ENCODE data around the gene PITX2.

Gene PITX2

DNA sequence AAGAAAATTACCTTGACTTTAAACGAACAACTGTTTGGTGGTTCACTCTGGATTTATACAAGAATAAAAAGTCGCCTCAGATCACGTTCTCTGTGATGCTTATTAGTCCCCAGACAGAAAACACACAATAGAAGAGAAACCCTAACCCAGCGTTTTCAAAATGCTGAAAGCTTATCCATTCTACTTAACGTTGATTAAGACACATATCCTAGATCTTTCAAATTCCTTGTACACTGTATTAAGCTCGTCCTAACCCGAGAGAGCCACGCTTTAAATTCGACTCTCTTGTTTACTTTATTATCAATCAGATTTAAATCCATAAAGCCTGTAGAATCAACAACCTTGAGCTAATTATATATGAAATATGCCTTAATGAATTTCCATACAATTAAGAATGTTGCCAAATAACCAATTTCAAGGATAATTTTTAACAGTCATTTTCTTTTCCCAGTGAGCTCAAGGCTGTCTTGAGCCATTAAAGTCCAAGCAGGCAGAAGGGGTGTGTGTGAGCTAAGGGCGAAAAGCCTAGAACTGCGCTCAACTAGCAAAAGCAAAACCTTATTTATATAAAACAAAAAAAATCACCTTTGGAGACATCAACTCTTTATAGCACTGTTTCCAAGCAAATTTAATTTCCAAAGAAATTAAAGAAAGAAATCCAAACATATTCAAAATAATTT is 981 bp upstream of the PITX2 start:
- no peak for DNase-seq (ENCODE audit: low read depth)

DNA sequence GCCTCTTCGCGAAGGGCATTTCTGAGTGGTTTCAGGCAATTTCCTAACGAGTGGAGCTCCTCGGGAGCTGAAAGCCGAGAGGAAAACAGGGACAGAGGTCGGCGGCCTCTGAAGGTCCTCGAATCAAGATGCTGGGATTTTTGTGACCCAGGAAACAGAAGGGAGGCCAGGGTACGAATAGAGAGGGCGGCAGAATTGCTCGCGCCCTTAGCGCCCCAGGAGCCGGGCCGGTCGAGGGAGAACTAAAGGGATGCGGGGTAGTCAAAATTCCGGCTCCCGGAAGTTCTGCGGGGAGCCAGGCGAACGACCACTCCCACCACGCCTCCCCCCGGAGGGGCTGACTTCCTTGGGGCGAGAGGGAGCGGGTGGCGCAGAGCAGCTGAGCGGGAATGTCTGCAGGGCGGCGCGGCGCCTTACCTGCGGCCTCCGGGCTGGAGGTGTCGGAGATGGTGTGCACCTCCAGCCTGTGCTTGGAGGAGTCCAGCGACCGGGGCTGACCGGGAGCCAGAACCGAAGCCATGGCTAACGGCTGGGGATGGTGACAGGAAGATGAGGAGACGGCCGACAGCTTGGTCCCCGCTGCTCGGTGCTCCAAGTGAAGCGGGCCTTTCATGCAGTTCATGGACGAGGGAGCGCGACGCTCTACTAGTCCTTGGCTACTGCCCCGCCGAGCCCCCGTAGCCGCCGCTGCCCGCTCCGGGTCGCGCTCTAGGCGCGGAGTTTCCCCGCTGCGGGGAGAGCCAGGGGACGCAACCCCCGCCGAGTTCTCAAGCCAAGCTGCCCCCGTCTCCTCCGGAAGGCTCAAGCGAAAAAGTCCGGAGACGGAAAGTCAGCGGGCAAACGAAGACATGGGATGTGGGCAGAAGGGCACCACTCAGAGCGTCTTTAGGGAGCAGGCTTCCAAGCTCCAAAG is 782 bp downstream of the PITX2 start:
- no peak for DNase-seq (ENCODE audit: low read depth)

DNA sequence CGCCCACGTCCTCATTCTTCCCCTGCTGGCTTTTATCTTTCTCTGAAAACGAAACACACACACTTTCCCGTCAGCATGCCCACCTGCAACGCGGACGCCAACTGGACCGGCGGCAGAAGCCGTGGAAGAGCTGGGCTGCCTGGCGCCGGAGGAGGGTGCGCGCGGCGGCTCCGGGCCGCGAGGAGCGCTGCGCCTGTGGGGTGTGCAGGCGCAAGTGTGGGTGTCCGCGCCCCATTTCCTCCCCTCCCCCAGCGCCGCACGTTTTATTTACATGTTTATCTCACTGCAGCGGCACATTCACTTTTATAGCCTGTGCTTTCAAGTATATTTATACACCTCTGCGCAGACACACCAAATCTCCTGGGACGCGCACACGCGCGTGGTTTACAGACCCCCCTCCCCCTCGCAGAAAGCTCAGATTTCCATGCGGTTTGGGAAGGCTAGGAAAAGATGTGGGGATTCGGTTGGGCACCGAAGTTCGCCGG is 1.5 kb downstream of the PITX2 start:
- DNase-seq (ENCODE audit: low read depth), result no peak

DNA sequence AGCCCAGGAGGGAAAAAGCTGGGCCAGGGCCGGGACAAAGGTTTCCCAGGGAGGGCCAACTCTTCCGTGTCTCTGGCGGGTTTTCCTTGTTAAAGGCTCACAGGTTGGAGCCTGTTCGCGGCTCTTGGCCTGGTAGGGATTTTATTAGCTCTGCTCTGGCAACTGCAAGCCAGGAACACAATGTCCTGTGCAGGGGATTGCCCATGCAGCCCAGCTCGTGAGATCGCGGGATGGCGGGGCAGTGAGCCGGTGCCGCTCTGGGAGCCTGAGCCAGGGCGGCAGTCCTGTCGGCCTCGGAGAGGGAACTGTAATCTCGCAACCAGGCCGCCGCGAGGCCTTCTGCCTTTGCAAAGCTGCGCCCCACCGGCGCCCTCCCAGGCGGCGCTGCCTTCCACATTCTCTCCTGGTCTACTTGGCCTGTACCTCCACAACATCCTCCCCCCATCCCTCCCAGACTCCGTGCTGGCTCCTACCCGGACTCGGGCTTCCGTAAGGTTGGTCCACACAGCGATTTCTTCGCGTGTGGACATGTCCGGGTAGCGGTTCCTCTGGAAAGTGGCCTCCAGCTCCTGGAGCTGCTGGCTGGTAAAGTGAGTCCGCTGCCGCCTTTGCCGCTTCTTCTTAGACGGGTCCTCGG is 2.1 kb downstream of the PITX2 start:
- no peak for DNase-seq (ENCODE audit: low read depth)

DNA sequence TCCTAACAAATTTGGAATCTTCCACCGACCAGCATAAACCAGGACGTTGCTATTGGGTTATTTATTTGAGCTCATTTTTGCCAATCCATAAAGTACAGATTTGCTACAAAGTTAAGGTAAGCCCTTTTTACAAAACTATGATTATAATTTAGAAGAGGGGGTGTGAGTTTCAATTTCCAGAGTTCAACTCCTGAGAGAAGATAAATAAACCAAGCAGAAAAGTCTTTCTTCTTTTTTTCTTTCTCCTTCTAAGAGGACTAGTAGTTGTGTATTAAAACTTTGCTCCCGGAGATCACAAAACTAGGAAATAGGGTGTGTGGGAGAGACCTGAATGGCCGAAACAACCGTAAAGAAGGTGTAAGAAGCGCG is 2.6 kb downstream of the PITX2 start:
- DNase-seq (ENCODE audit: low read depth), result no peak

DNA sequence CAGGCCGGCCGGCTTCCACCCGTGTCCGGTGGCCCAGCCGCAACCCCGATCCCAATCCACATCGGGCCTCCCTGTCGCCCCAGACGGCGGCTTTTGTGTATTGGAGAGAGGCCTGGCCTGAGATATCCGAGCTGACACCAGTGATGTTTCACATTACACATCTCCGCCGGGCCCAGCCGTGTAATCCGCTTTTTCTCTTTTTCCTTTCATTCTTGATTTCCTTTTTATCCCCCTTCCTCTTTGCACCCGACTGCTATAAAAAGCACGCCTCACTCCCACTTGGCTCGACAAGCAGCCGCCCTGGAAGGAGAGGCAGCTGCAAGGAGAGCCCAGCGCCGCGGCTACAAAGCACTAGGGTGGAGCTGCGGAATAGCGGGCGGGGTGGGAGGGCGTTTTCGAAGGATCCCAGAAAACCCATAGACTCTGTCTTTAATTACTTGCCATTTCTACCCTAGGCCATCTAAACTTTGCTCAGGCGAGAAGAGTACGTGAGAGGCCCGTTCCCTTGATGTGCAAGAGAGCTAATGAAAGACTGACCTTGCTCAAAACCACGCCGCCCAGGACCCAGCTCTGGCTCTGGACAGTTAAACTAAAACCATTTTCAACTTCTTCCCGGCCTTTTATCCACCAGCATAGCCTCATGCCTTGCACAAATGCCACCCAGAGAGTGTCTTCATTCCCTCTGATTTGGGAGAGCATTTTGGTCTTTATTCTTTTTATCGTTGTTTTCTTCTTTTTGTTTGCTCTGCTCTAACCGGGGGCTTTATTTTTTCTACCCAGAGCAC is 3.2 kb downstream of the PITX2 start:
- DNase-seq (ENCODE audit: low read depth), result no peak

DNA sequence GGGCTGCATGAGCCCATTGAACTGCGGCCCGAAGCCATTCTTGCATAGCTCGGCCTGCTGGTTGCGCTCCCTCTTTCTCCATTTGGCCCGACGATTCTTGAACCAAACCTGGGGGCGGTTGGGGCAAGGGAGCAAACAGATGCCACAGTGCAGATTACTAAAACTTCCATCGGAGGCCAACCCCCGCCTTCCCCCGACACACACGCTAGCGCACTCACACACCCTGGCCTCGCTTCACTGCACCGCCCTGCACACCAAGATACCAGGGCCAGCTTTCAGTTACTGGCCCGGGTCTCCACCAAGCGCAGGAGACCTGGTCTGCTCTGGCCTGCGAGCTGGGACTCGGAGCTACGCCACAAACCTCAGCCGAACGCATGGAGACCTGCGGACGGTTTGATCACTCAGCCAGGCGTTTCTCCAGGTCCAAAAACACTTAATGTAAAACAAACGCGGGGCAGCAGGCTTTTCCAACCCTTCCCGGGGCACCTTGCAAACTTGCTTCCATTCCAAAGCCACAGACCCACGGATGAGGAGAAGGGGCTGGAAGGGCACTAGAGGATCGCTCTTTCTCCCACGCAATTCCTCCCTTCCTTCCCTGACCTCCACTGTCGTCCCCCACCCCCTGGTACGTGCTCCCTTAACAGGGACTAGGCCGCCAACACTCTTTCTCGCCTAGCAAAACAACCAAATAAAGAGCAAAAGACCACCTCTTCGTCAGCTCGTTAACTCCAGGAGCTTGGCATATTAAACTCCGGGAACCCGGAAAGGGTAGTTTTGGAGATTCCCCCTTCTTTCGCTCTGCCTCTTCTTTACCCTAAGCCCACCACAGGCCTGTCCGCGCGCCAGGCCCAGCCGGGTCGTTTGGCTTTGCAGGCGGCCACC is 4.1 kb downstream of the PITX2 start:
- no peak for DNase-seq (ENCODE audit: low read depth)

DNA sequence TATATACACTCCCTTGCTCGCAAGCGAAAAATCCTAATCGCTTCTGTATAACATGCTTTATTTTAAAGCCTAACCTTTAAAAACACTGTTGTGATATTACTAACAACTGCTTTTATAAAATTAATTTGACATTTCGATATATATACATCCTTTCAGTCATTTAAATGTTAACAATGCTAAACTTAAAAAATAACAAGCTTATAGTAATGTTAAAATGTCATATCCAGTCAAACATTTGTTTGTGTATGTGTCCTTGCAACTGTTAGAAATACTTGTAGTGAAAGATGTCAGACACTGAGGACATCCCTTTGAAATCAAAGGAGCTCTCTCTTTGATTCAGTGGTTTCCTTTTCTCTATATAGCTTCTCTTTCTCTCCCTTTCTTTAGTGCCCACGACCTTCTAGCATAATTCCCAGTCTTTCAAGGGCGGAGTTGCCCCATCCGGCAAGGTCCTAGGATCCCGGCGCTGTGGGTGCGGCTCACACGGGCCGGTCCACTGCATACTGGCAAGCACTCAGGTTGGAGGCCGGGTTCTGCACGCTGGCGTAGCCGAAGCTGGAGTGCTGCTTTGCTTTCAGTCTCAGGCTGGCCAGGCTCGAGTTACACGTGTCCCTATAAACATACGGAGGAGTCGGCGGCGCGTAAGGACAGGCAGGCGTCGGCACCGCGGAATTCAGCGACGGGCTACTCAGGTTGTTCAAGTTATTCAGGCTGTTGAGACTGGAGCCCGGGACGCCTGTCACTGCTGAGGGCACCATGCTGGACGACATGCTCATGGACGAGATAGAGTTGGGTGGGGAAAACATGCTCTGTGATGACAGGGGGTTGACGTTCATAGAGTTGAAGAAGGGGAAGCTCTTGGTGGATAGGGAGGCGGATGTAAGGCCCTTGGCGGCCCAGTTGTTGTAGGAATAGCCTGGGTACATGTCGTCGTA is 5.0 kb downstream of the PITX2 start:
- no peak for DNase-seq (ENCODE audit: low read depth)

DNA sequence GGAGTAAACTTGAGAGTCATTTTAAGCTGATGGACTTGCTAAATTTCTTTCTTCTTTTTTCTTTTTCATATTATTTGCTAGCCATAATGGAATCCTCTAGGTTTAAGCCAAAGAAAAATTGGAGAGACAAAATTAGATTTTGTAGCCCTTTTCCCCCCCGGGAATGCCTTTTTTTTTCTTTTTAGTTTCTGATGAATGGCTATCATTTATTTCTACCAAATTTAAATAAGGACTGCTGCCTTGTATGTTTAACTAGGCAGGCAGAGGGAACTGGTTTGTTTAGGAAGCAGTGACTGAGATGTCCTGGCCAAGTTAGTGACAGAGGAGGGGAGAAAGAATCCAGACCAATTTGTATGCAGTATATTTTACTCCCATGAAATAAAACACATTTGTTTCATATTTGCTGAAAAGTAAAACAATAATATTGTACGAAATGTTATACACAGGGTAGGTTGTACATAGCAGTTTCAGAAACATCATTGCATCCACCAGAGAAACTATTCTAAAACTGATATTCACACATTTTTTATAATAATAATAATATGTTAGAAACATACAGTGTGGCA is 5.7 kb downstream of the PITX2 start:
- DNase-seq (ENCODE audit: low read depth), result no peak

DNA sequence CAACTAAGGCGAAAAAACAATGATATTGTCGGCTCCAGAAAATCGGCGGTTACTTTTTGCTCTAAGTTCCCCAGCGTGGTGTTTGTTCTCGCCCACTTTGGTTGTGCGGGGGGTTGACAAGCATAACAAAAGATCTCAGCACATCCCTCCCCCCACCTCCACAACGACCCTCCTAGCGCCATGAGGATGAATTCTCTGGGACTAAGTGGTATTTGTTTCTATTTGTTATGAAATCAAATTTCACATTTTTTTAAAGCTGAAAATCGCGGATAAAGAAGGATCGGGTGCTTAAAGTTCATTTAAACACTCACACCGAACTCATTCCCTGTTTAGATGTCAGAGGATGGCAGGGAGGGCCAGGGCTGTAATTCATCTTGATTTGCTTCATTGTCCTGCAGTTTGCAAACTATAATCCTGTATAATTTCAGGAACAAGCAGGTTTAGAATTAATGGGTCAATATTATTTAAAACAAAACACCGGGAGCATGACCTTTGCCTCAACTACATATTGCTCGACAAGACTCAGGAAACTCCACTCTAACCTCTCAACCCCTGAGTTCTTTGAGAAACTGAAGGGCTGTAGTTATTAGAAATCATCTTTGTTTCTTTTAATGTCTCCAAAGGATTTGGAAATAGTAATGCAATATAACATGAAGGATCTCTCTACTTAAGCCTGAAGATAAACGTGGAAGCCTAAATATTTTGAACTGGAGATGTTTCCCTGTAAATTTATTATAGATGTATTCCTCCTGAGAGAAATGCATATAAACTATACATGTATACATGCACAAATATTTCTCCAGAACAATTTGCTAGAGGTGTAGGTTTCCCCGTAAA is 6.4 kb downstream of the PITX2 start:
- no peak for DNase-seq (ENCODE audit: low read depth)

DNA sequence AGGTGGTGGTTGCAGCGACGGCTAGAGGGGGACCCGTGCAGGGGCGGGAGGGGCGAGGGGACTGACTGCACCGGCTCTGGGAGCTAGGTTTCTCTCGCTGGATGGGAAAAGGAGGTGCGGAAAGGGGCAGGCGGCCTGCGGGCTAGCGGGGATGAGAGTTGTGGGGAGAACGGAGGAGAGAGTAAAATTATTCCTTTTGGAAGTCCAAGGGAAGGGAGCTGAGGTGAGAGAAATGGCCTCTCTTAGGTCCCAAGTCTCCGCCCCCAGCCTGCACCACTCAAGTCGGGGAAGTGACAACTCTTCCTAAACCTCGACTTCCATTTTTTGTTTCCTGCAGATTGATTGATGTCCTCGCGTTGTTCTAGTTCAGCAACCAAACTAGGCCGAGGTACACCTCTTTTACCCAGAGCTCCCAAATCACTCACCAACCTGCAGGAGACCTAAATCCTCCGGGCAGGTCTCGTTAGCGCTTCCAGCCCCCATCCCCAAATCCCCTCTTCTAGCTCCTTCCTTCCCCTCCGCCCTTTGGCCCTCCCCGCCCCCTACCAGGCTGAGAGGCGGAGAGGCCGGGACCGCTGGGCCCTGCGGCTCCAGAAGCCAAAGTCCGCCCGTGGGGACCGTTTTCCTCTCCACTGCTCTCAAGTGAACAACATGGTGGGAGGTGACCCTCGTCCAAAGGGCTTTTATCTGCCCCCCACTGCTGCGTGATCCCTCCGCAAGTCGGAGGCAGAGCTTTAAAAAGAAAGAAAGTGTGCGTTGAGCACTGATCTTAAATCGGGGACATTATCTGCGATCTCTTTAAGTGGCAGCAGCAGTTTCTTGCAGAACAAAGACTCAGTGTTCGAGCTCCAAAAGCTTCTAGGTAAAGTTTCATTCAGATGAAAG is 7.3 kb downstream of the PITX2 start:
- no peak for DNase-seq (ENCODE audit: low read depth)

DNA sequence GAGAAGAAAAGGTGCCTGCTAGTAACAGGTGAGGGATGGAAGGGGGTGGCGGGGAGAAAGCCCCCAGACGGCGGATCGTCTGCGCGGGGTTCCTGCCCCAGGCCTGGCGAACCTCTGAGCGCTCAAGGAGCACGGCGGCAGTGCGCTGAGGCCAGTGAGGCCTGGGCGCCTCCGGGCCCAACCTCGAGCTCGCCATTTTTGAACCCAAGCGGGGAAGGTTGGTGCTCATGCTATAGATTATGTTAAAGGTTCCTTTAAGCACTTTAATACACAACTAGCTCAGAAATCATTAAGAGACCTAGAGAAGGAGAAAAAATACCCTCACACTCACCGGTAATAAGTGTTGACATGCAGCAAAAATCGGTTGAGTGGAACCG is 7.9 kb downstream of the PITX2 start:
- DNase-seq (ENCODE audit: low read depth), result no peak

DNA sequence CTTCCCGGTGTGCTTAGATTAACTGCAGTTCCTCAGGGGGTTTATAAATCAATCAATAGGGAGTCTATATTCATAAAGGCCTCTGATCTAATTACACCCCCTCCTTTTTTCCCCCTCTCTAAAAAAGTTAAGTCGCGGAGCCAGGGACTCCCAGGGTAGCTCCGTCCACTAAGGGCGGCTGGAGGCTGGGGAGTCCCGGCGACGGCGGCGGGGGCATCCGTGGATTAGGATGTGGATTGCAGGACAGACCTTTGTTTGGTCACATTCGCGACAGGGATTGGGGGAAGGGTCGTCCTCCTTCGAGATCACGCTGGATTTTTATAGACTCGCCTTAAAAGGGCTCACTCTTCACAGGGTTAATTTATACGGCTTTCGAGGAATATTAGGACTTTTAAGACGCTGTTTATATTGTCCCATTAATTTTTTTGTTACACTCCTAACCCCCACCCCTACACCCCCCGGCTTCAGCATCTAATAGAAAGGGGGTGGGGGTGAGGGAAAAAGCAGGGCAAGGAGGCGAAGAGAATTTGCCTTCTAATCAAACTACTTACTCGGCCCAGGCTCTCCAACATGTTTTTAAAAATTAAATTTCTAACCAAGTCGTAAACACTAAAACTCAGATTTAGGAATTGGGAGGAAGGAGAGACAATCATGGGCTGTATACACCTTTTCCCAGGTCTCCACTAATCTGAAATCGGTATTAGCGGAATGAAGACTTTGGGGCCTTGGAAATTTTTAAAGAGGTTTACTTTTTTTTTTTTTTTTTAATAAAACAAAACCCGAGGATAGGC is 8.5 kb downstream of the PITX2 start:
- no peak for DNase-seq (ENCODE audit: low read depth)

DNA sequence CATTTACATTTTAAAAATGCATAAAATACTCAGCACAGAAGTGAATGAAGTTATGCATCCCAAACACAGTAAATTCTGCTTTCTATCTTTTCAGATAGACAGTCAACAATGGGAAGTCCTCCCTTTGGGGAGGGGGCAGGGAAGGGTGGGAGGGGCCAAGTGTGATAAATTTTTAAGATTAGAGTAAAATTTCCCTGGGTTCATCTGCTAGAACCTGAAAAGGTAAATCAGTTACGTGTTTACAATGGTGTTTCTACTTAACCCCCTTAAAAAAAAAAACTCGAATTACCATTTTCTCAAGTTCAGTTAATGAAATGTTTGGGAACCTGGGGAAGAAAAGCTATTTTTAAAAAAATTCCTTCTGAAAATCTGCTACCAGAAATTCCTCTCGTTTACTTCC is 9.1 kb downstream of the PITX2 start:
- DNase-seq (ENCODE audit: low read depth), result no peak

DNA sequence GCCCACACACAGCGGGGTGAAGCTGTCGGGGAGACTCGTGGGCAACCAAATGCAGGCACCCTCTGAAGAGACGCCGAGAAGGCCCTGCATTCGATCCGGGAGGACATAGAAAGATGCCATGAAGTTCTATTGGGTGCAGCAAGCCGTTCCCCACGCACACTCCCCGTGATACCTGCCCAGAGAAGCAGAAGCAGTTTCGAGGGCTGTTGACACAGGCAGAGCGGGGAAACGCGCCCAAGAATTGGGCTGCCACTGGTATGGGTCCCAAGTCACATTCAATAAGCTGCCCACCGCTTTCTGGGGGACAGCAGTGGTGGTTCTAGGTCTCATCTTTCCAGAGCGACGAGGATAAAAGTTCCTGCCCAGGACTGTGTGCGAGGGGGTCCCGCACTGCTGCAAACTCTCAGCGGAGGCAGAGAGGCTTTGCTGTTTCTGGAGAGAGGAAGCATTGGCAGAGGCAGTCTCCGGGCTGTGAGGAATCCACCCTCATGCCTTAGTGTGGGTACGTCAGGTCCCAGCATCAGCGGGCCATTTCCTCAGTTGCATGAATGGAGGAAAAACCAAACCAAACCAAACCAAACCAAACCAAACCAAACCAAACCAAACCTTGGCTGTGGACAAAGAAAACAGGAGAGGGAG is 10.1 kb downstream of the PITX2 start:
- DNase-seq (ENCODE audit: low read depth), result no peak

DNA sequence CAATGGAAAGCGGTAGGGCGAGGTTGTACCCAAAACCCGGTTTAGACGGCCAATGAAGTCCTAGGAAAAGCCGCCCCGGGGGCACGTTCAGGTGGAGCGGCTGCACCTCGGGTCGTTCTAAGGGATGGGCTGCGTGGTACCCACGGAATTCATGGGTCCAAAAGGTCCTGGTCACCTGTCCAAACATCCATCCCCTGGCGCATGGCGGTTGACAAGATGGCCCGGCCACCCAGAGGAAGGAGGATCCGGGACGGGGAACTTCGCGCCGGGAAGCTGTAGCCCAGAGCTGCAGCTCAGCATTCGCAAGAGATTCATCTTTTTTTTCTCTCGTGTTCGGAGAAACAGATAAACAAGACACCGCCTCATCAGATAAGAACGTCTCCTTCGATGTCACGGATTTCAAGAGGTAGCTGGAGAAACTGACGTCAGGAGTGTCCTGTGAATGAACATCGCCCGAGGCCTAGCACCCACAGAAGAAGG is 10.9 kb downstream of the PITX2 start:
- no peak for DNase-seq (ENCODE audit: low read depth)
